GM18858 (cell line): ENCODE data around the gene ELF3.
"Not testable (repeated sequence)": the region's sequence is repeated elsewhere in the genome, so short reads cannot be mapped to it uniquely, and the experiment has no call there.

Source experiments
- ATAC-seq: cut with Tn5 transposase; IDR thresholded peaks from one replicate; pipeline ENCODE4 v1.9.1; 2021; ENCODE audit not compliant: unreplicated experiment

The ELF3 gene

GRCh38 chr1:202034149-202034682 lies 23.8 kb downstream of the ELF3 start:
- ATAC-seq = no peak

DNA sequence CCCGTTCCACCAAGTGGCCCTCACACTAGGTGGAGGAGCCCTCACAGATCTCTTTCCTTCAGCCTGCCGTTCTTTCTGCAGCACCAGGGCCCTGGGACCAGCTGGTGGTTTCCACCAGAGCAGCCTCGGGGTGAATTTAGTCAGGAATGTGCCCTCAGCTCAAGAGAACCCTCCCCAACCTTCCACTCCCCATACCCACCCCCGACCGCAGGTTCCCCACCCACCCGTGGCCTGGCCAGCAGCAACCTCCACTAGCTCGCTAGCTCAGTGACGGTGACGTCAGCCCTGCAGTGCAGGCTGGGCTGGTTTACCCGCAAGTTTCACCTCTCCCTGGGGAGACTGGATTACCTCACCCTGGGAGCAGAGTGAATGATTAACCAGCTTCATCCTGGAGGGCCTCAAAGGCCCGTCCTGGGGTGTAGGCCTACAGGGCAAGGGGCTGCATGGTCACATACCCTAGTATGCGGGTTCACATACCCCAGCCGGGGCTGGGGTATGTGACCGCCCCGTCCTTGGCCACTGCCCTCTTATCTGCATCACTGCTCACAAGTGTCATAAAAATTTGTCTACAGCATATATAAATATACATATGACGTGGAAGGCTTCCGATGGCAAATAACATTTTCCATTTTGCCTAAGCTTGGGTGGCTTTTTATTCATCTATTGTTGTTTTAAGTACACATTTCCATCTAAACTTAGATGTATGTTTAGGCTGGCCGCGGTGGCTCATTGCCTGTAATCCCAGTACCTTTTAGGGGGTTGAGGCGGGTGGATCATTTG lies 24.5 kb downstream of the ELF3 start:
- no peak for ATAC-seq

DNA sequence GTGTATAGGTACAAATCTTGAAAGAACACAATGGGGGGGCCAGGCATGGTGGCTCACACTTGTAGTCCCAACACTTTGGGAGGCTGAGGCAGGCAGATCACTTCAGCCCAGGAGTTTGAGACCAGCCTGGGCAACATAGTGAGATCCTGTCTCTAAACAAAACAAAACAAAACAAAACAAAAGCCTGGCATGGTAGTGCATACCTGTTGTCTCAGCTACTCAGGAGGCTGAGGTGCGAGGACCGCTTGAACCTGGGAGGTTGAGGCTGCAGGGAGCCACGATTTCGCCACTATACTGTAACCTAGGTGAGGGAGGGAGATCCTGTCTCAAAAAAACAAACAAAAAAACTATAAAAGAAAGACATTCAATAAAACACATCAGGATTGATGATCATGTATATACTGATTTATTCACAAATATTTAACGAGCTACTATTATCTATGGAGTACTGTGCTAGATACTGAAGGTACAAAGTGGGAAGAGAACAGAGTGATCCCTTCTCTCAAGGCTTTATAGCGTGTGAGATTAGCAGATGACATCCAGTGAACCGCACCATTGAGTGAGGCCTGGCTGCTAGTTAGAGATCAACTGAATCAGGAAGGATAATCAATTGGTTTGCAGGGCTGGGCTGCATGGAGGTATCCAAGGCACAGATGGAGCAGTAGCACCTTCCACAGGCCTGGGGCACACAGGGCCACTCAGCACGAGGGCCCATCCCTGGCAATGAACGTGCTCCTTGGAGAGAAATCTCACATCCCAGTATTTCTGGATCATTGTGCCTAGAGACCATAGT lies 26.4 kb downstream of the ELF3 start:
- no peak for ATAC-seq

DNA sequence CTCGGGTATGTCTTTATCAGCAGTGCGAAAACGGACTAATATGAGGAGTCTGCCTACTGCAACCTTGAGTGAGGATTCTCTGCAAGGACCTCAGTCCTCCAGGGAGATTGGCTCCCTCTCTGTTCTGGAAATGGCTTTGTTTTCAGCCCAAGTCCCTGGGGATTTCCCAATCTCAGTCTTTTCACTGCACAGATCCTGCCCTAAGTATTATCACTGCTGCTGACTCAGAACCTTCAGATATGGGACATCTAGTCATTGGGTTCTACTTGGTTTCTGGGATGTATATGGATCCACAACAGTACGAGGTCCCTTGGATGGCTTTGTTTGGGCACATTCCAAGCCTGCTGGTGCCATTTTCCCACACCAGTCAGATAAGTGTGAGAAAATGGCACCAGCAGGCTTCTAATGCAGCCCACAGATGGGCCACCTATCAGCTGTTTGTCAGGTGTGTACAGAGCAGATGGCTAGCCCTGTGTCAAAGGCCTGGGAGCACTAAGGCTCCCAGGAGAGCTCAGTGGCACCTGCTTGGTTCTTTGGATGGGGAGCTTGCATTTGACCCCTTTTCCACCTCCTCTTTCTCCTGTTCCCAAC lies 27.4 kb downstream of the ELF3 start:
- ATAC-seq = no peak

DNA sequence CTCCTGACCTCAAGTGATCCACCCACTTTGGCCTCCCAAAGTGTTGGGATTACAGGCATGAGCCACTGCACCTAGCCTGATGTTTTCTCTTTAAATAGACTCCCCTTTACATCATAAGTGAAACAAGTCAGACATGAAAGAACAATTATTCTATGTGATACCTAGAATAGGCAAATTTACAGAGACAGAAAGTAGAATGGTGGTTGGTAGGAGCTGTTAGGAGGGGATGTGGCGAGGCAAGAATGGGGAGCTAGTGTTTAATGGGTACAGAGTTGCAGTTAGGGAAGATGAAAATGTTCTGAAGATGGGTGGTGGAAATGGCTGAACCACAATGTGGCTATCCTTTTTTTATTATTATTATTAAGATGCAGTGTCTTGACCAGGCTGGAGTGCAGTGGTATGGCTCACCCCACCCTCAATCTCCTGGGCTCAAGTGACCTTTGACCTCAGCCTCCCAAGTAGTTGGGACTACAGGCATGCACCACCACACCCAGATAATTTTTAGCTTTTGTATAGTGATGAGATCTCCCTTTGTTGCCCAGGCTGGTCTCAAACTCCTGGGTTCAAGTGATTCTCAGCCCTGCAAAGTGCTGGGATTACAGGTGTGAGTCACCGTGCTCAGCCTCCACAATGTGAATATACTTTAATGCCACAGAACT lies 28.4 kb downstream of the ELF3 start:
- no peak for ATAC-seq

DNA sequence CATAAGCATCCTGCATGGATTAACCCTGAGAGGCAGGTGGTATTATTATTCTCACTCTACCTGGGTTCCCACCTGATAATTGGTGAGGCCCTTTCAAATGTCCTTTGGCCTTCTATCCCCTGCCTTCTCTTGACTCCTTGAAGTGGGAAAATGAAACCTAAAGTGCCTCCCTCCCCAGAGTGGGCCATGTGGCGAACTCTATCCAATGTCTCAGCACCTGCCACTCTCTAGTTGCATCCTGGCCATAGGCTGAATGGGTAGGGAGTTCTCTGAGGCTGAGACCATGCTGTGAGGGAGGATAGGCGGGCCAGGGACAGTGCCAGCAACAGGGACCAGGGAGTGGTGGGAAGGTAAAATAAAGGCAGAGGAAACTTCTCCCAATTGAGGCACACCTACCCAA lies 35.3 kb downstream of the ELF3 start:
- no peak for ATAC-seq

DNA sequence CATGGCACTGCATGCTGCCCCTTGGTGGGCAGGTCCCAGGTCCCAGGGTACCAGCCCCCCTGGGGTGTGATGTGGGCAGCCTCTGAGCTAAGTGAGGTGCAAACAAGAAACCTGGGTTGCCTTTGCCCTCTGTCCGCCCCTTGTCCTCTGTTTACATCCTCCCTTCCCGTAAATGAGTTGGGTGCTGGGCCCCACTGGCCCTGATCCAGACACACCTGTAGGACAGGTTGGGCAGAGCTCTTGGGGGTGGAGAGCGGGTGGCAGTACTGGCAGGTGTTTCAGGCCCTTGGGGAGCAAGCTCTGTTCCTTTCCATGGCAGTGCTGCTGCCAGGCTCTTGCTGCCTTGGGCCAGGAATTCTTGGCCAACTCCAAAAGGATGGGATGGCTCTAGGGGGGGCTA lies 35.8 kb downstream of the ELF3 start:
- no peak for ATAC-seq

GRCh38 chr1:202046748-202047708 lies 36.6 kb downstream of the ELF3 start:
- no peak for ATAC-seq

DNA sequence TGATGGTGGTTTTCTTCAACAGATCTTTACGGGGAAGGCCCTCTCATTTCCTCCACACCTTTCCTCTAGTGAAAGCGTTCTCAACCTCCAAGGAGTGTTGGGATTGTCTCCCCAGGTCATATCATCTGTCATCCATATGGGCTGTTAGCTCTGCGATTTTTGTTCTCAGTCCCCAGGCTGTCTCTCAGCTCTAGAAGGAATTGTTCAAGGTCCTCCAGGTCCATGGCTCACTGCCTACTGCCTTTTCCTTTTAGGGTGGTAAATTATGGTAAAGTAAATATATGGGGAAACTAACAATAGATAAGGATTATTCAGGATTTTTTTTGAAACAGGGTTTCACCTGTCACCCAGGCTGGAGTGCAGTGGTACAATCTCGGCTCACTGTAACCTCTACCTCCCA lies 37.6 kb downstream of the ELF3 start:
- no peak for ATAC-seq

GRCh38 chr1:202049129-202049528 lies 38.7 kb downstream of the ELF3 start:
- ATAC-seq = no peak

DNA sequence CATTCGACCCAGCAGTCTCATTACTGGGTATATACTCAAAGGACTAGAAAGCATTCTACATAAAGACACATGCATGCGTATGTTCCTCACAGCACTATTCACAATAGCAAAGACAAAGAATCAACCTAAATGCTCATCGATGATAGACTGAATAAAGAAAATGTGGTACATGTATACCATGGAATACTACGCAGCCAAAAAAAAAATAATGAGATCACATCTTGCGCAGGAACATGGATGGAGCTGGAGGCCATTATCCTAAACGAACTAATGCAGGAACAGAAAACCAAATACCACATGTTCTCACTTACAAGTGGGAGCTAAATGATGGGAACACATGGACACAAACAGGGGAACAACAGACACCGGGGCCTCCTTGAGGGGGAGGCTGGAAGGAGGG lies 43.7 kb downstream of the ELF3 start:
- no peak for ATAC-seq

DNA sequence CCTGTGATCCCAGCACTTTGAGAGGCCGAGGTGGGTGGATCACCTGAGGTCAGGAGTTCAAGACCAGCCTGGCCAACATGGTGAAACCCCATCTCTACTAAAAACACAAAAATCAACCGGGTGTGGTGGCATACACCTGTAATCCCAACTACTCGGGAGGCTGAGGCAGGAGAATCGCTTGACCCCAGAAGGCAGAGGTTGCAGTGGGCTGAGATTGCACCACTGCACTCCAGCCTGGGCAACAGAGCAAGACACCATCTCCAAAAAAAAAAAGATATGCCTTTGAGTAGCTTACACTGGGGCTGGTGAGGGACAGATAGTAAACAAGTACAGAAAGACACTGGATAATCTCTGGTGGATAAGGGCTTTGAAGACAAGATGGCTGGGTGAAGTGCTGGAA lies 44.3 kb downstream of the ELF3 start:
- not testable (repeated sequence) for ATAC-seq

DNA sequence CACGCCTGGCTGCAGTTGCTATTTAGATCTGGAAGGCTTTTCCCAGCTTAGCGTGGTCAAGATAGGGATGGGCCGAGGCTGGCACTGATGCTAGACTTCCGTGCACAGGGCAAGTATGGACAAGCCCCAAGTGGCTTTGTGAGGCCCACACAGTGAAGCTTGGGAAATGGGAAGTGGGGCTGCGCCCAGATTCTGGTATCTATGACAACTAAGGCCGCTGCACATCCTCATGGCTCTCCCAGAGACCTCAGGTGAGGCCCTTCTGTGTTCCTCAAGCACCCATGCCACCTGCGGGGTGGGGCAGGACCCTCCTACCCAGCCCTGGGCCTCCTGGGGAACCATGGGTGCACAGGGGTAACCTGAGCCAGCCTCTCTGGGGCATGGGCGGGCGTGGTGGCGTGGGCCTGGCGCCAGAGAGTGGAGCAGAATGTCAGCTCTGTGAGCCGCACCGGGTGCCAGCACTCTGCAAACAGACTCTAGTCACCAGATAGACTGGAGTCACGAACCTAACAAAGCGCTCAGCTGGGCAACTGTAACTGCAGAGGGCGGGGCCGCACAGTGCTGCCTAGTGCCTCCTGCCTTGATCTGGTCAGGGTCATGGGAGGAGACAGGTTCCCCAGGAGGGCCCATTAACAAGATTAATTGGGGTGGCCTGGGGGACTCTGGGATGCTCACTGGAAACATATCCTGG lies 46.4 kb downstream of the ELF3 start:
- no peak for ATAC-seq

DNA sequence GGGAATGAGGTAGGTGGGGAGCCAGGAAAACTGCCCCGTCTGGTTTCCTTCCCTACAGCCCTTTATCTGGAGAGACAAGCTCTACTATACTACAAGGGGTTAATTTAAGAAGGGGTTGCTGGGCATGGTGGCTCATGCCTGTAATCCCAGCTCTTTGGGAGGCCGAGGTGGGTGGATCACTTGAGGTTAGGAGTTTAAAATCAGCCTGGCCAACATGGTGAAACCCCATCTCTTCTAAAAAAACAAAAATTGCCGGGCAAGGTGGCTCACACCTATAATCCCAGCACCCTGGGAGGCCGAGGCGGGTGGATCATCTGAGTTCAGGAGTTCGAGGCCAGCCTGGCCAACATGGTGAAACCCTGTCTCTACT lies 46.9 kb downstream of the ELF3 start:
- ATAC-seq = not testable (repeated sequence)

- ATAC-seq = no peak
Measured at GRCh38 chr1:202058001-202058908, 47.9 kb downstream of the ELF3 start.

- no peak for ATAC-seq
Measured at GRCh38 chr1:202061055-202061454, 50.7 kb downstream of the ELF3 start.

DNA sequence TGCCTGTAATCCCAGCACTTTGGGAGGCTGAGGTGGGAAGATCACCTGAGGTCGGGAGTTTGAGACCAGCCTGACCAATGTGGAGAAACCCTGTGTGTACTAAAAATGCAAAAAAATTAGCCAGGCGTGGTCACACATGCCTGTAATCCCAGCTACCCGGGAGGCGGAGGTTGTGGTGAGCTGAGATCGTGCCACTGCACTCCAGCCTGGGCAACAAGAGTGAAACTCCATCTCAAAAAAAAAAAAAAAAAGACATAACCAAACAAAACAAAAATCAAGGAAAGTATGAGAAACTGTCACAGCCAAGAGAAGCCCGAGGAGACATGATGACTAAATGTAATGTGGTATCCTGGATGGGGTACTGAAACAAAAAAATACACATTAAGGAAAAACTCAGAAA lies 51.4 kb downstream of the ELF3 start:
- not testable (repeated sequence) for ATAC-seq

DNA sequence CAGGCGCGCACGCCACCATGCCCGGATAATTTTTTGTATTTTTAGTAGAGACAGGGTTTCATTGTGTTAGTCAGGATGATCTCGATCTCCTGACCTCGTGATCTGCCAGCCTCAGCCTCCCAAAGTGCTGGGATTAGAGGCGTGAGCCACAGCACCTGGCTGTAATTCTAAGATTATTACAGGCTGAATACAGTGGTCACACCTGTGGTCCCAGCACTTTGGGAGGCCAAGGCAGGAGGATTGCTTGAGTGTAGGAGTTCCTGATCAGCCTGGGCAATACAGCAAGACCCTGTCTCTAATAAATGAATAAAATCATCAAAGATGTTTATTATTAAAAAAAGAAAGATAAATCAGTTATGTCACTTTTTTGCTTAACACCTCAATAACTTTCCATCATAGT lies 52.2 kb downstream of the ELF3 start:
- not testable (repeated sequence) for ATAC-seq

- no peak for ATAC-seq
Measured at GRCh38 chr1:202063093-202063492, 52.7 kb downstream of the ELF3 start.
